ENCODE measurements around the gene SMOC1.

- TF ChIP-seq POLR2A (IDR thresholded peaks at IDR 0.05; ENCODE audit: low read depth, low read length) (no peak), POLR2AphosphoS5 (IDR thresholded peaks at IDR 0.05; ENCODE audit: low read depth, low read length) (no peak), TAF1 (IDR thresholded peaks at IDR 0.05; ENCODE audit: low read depth, low read length) (no peak), PAX5 (IDR thresholded peaks at IDR 0.05; ENCODE audit: insufficient read depth, low read length, severe bottlenecking) (no peak), POU2F2 (IDR thresholded peaks at IDR 0.05; ENCODE audit: low read depth, low read length) (no peak)
Observed at GRCh38 chr14:69986336-69986735, 107.1 kb downstream of the SMOC1 start.
